Stromal cell of bone marrow (primary cell): ENCODE data around the gene RBM7.

ENCODE experiments used
- DNase-seq: peaks from one replicate; pipeline ENCODE4 v3.0.0-alpha.2; 2012; ENCODE audit warnings: low read depth

The RBM7 gene

GRCh38 chr11:114448749-114449482 is 48.5 kb downstream of the RBM7 start:
- no peak for DNase-seq

DNA sequence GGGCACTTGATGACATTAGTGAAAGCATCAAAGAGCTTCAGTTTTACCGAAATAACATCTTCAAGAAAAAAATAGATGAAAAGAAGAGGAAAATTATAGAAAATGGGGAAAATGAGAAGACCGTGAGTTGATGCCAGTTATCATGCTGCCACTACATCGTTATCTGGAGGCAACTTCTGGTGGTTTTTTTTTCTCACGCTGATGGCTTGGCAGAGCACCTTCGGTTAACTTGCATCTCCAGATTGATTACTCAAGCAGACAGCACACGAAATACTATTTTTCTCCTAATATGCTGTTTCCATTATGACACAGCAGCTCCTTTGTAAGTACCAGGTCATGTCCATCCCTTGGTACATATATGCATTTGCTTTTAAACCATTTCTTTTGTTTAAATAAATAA is 49.4 kb downstream of the RBM7 start:
- DNase-seq, result no peak

DNA sequence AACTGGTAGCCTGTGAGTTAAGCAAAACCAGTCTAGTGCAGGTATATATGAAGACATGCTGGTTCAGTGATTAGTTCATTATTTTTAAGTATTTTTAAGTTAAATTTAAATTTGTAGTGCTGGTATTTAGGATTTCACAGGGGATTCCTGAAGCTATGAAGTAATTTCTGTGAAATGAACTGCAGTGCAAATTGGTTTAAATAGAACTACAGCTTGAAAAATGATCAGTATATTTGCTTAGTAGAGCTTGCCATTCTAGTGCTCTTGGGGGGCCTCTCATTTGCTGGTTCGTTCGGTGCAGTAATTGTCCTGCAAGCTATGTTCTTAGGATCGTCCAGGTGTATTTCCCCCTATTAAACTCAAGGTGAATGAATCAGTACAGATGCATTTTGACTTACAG is 51.9 kb downstream of the RBM7 start:
- DNase-seq, result no peak
